22Rv1 (cell line): ENCODE data around the gene STX18.

Experiments used
- CTCF ChIP-seq: fragments of 450-650 bp; IDR thresholded peaks from 2 replicates; pipeline ENCODE4 v1.5.1; 2017; ENCODE audit warnings: mild to moderate bottlenecking
- ZFX ChIP-seq: fragments of 450-650 bp; IDR thresholded peaks from 2 replicates; pipeline ENCODE4 v1.6.1; 2017; ENCODE audit warnings: antibody characterized with exemption, borderline replicate concordance

GRCh38 chr4:4390046-4390445 is 151.8 kb downstream of the STX18 start:
- TF ChIP-seq CTCF (no peak), ZFX (no peak)
